Right atrium auricular region (tissue), 2 donors: ENCODE measurements around the gene RAMP3. TPM values are rescaled to one million over a fixed set of nuclear protein-coding genes. Genes with fewer than 3 reads are reported as not detected.

Experiments used
- DNase-seq: peaks from one replicate; pipeline ENCODE4 v3.0.0-alpha.2; 2019; ENCODE audit warnings: low spot score
- H3K27ac ChIP-seq, 2 donors: fragments of 200-600 bp; sonication (generic); 1 replicate in 1 of 2; 2 replicates in 1 of 2; pipeline ENCODE4 v1.5.1; 2016 to 2019
- H3K27me3 ChIP-seq, 2 donors: fragments of 200-600 bp; sonication (generic); one replicate each; pipeline versions ENCODE4 v1.5.1 to v1.6.0; 2017 to 2019
- H3K36me3 ChIP-seq: fragments of 200-600 bp; sonication (generic); one replicate; pipeline ENCODE4 v1.5.1; 2016
- H3K4me1 ChIP-seq, 2 donors: fragments of 200-600 bp; sonication (generic); one replicate each; pipeline versions ENCODE4 v1.5.1 to v1.6.0; 2017 to 2019
- H3K4me3 ChIP-seq, 2 donors: fragments of 200-600 bp; sonication (generic); 1 replicate in 1 of 2; 2 replicates in 1 of 2; pipeline ENCODE4 v1.5.1; 2017 to 2019; ENCODE audit warnings: mild to moderate bottlenecking in 1 of 2, moderate library complexity in 1 of 2
- H3K9me3 ChIP-seq, 2 donors: fragments of 200-600 bp; sonication (generic); one replicate each; pipeline ENCODE4 v1.5.1; 2019
- CTCF ChIP-seq, 2 donors: fragments of 200-600 bp; sonication (generic); IDR thresholded peaks; one replicate each; pipeline ENCODE4 v1.5.1; 2019; ENCODE audit warnings: antibody characterized with exemption in 2 of 2
- total RNA-seq, 2 donors: library from RNA; depleted of rRNA; stranded (reverse); fragments of >200 nt; gene quantifications; one replicate each; pipeline ENCODE4 v1.1.0, GENCODE V29; 2016

The RAMP3 gene
- total RNA-seq, 2 donors from 2014 or later, result 62.0 to 77.2 TPM

GRCh38 chr7:45183711-45184210 lies 26.2 kb downstream of the RAMP3 start:
- H3K4me3 ChIP-seq, result no peak overlapping the region
- no peak overlapping the region for H3K27ac ChIP-seq
- DNase-seq, result peak; percentile 53
- no peaks in the 10 kb centered on the region for H3K27me3 ChIP-seq
- no peak for TF ChIP-seq CTCF (IDR thresholded peaks at IDR 0.05)
- no peaks in the 10 kb centered on the region for H3K36me3 ChIP-seq
- H3K4me1 ChIP-seq, result no peaks in the 10 kb centered on the region
- H3K9me3 ChIP-seq, result no peaks in the 10 kb centered on the region

GRCh38 chr7:45184326-45185027 lies 26.9 kb downstream of the RAMP3 start:
- H3K27ac ChIP-seq, result no peak overlapping the region
- no peaks in the 10 kb centered on the region for H3K4me1 ChIP-seq
- DNase-seq, result peak; percentile 40
- TF ChIP-seq CTCF (IDR thresholded peaks at IDR 0.05), result no peak
- no peaks in the 10 kb centered on the region for H3K36me3 ChIP-seq
- H3K9me3 ChIP-seq, result no peaks in the 10 kb centered on the region
- H3K27me3 ChIP-seq, result no peaks in the 10 kb centered on the region
- H3K4me3 ChIP-seq, result no peak overlapping the region

- Histone ChIP-seq H3K27ac (no peak overlapping the region), H3K27me3 (no peaks in the 10 kb centered on the region), H3K4me1 (no peaks in the 10 kb centered on the region), H3K36me3 (no peaks in the 10 kb centered on the region), H3K9me3 (no peaks in the 10 kb centered on the region), H3K4me3 (no peak overlapping the region)
- TF ChIP-seq CTCF (IDR thresholded peaks at IDR 0.05), result no peak
- DNase-seq, result peak; percentile 44
Measured at GRCh38 chr7:45185028-45185863, 27.7 kb downstream of the RAMP3 start.

GRCh38 chr7:45185864-45186250 lies 28.3 kb downstream of the RAMP3 start:
- Histone ChIP-seq H3K36me3 (no peaks in the 10 kb centered on the region), H3K4me3 (no peak overlapping the region), H3K4me1 (no peaks in the 10 kb centered on the region), H3K27ac (no peak overlapping the region), H3K27me3 (no peaks in the 10 kb centered on the region), H3K9me3 (no peaks in the 10 kb centered on the region)
- no peak for TF ChIP-seq CTCF (IDR thresholded peaks at IDR 0.05)
- peak; percentile 28 for DNase-seq

GRCh38 chr7:45186261-45186813 lies 28.7 kb downstream of the RAMP3 start:
- Histone ChIP-seq H3K9me3 (no peaks in the 10 kb centered on the region), H3K27ac (no peak overlapping the region), H3K36me3 (no peaks in the 10 kb centered on the region), H3K27me3 (no peaks in the 10 kb centered on the region), H3K4me3 (no peak overlapping the region), H3K4me1 (no peaks in the 10 kb centered on the region)
- TF ChIP-seq CTCF (IDR thresholded peaks at IDR 0.05), result no peak
- peak; percentile 46 for DNase-seq
